Loucy (cell line): ENCODE results near the gene CD83.

Experiments
- H2AFZ ChIP-seq: fragments of 200-600 bp; sonication (generic); 2 replicates; pipeline ENCODE4 v1.6.0; 2016; ENCODE audit warnings: antibody characterized with exemption, mild to moderate bottlenecking, low read length, moderate library complexity
- H3F3A ChIP-seq: fragments of 200-600 bp; 2 replicates; pipeline ENCODE4 v1.6.0; 2016; ENCODE audit warnings: antibody characterized with exemption, low read depth, mild to moderate bottlenecking
- H3K27me3 ChIP-seq: fragments of 200-600 bp; sonication (generic); 2 replicates; pipeline ENCODE4 v1.6.1; 2014; ENCODE audit warnings: low read length, mild to moderate bottlenecking; ENCODE audit not compliant: insufficient read depth, poor library complexity, severe bottlenecking
- H3K36me3 ChIP-seq: fragments of 200-600 bp; sonication (generic); 2 replicates; pipeline ENCODE4 v1.6.1; 2016; ENCODE audit warnings: low read length; ENCODE audit not compliant: insufficient read depth
- H3K4me1 ChIP-seq: fragments of 200-600 bp; sonication (generic); 2 replicates; pipeline ENCODE4 v1.5.1; 2014; ENCODE audit warnings: low read length, mild to moderate bottlenecking; ENCODE audit not compliant: insufficient read depth, poor library complexity, severe bottlenecking
- H3K4me2 ChIP-seq: fragments of 200-600 bp; sonication (generic); 2 replicates; pipeline ENCODE4 v1.6.0; 2014; ENCODE audit warnings: antibody characterized with exemption, low read length, low read depth, mild to moderate bottlenecking; ENCODE audit not compliant: poor library complexity, severe bottlenecking
- H3K4me3 ChIP-seq: fragments of 200-600 bp; sonication (generic); 2 replicates; pipeline ENCODE4 v1.5.1; 2014; ENCODE audit warnings: low read length, mild to moderate bottlenecking, mixed read lengths; ENCODE audit not compliant: poor library complexity, severe bottlenecking
- H3K79me2 ChIP-seq: fragments of 200-600 bp; sonication (generic); 2 replicates; pipeline ENCODE4 v1.6.1; 2014; ENCODE audit warnings: low read length; ENCODE audit not compliant: insufficient read depth
- H3K9ac ChIP-seq: fragments of 200-600 bp; sonication (generic); 2 replicates; pipeline ENCODE4 v1.6.0; 2014; ENCODE audit warnings: mild to moderate bottlenecking, low read depth, low read length, moderate library complexity; ENCODE audit not compliant: poor library complexity, severe bottlenecking
- H3K9me2 ChIP-seq: fragments of 200-600 bp; sonication (generic); replicated peaks from 2 replicates; pipeline ENCODE4 v1.6.1; 2016; ENCODE audit warnings: low read depth, low read length, mixed read lengths
- H3K9me3 ChIP-seq: fragments of 200-600 bp; sonication (generic); 2 replicates; pipeline ENCODE4 v1.6.1; 2014; ENCODE audit warnings: mild to moderate bottlenecking, antibody characterized with exemption, low read length, low read depth; ENCODE audit not compliant: insufficient read depth
- H4K20me1 ChIP-seq: fragments of 200-600 bp; sonication (generic); 2 replicates; pipeline ENCODE4 v1.6.0; 2014; ENCODE audit warnings: antibody characterized with exemption, low read length, mild to moderate bottlenecking; ENCODE audit not compliant: insufficient read depth, poor library complexity, severe bottlenecking
- EZH2phosphoT487 ChIP-seq: fragments of 200-600 bp; IDR thresholded peaks from 2 replicates; pipeline ENCODE4 v1.6.1; 2018; ENCODE audit warnings: antibody characterized with exemption, mild to moderate bottlenecking, moderate library complexity, borderline replicate concordance
- TF ChIP-seq, protein P1 (sequence below): fragments of 200-600 bp; sonication (generic); conservative IDR thresholded peaks from 2 replicates; pipeline ENCODE4 v1.5.1; 2014; ENCODE audit warnings: mild to moderate bottlenecking, antibody characterized with exemption, low read length

Gene CD83

DNA sequence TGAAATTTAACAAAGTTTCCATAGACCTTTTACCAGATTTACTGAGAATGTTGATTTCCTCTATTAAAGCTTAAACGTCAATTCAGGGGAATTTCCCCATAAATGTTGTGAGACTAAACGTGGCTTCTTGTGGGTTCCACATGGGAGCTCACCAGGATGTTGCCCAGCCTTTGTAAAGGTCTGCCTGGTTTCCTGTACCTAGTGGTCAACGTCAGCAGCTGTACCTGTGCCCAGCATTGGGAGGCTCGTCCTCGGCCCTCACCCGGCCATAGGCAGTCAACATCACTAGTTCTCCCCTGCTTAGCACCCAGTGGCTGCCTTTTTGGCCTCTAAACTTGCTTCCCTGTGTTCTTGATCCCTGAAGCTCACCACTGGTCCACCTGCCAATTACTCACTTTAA is 22.1 kb upstream of the CD83 start:
- no peak overlapping the region for H3K4me3 ChIP-seq

DNA sequence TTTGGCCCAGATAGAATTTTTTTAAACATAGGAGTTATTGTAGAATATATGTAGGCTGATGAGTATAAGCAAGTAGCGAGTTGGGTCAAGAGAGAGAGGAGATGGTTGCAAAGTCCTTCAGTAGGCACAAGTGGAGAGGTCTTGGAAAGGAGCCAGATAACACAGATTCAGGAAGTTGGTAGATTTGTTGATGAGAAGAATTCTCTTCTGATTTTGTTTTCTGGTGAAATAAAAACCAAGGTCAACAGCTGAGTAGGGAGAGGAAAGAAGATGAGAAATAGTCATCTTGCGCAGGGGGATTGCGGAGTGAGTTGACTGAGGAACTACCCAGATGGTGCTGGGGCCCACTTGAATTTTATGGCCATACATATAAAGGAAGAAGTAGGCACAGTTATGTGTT is 17.4 kb upstream of the CD83 start:
- H3F3A ChIP-seq, result no peaks in the 10 kb centered on the region
- no peak overlapping the region for H3K9ac ChIP-seq
- no peaks in the 10 kb centered on the region for H4K20me1 ChIP-seq
- no peak overlapping the region for H3K4me2 ChIP-seq
- no peak overlapping the region for H3K4me3 ChIP-seq
- H3K36me3 ChIP-seq, result no peaks in the 10 kb centered on the region
- H3K9me3 ChIP-seq, result no peaks in the 10 kb centered on the region
- no peaks in the 10 kb centered on the region for H3K4me1 ChIP-seq
- H3K79me2 ChIP-seq, result no peaks in the 10 kb centered on the region
- H3K9me2 ChIP-seq, result no peaks in the 10 kb centered on the region
- no peak overlapping the region for H2AFZ ChIP-seq
- peaks cover 4% of the 10 kb centered on the region for H3K27me3 ChIP-seq
- no peak for TF ChIP-seq EZH2phosphoT487
- TF ChIP-seq, protein P1, sequence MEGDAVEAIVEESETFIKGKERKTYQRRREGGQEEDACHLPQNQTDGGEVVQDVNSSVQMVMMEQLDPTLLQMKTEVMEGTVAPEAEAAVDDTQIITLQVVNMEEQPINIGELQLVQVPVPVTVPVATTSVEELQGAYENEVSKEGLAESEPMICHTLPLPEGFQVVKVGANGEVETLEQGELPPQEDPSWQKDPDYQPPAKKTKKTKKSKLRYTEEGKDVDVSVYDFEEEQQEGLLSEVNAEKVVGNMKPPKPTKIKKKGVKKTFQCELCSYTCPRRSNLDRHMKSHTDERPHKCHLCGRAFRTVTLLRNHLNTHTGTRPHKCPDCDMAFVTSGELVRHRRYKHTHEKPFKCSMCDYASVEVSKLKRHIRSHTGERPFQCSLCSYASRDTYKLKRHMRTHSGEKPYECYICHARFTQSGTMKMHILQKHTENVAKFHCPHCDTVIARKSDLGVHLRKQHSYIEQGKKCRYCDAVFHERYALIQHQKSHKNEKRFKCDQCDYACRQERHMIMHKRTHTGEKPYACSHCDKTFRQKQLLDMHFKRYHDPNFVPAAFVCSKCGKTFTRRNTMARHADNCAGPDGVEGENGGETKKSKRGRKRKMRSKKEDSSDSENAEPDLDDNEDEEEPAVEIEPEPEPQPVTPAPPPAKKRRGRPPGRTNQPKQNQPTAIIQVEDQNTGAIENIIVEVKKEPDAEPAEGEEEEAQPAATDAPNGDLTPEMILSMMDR, result no peak

More for the DNA sequence above, 22.1 kb upstream of the CD83 start:
- Histone ChIP-seq H3K9ac (no peak overlapping the region), H3F3A (no peaks in the 10 kb centered on the region), H3K79me2 (no peaks in the 10 kb centered on the region), H3K9me3 (no peaks in the 10 kb centered on the region), H3K4me1 (no peaks in the 10 kb centered on the region), H3K36me3 (no peaks in the 10 kb centered on the region), H3K27me3 (no peaks in the 10 kb centered on the region), H2AFZ (no peak overlapping the region), H4K20me1 (no peaks in the 10 kb centered on the region), H3K4me2 (no peak overlapping the region), H3K9me2 (no peaks in the 10 kb centered on the region)
- no peak for TF ChIP-seq EZH2phosphoT487
- TF ChIP-seq, protein P1, result no peak

DNA sequence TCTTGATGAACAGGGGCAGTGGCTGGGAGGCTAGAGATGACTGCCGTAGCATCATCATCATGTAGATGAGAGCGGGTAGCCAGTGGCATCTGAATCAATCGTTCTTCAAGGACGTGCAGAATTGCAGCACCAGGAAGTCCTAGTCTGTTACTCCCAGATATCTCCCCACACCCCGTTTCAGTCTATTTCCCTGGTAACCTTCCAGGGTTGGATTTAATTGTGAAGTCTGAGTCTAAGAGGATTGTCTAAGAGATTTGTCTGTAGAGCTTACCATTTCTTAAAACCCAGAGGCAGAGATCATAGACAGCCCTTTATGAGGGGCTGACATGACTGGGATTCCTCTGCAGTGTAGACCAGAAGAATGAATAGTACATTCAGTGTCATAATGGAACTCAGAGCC is 16.6 kb upstream of the CD83 start:
- no peaks in the 10 kb centered on the region for H3K36me3 ChIP-seq
- H3F3A ChIP-seq, result no peaks in the 10 kb centered on the region

More for the DNA sequence above, 16.6 kb upstream of the CD83 start:
- peaks cover 7% of the 10 kb centered on the region for H3K27me3 ChIP-seq
- H3K79me2 ChIP-seq, result no peaks in the 10 kb centered on the region
- H4K20me1 ChIP-seq, result no peaks in the 10 kb centered on the region
- H3K4me1 ChIP-seq, result no peaks in the 10 kb centered on the region
- no peak overlapping the region for H3K9ac ChIP-seq
- H3K9me2 ChIP-seq, result no peaks in the 10 kb centered on the region
- H3K9me3 ChIP-seq, result no peaks in the 10 kb centered on the region
- H2AFZ ChIP-seq, result no peak overlapping the region
- TF ChIP-seq, protein P1, result no peak
- no peak for TF ChIP-seq EZH2phosphoT487
- no peak overlapping the region for H3K4me2 ChIP-seq
- H3K4me3 ChIP-seq, result no peak overlapping the region
